ENCODE results near the gene LRG1.

Gene LRG1

DNA sequence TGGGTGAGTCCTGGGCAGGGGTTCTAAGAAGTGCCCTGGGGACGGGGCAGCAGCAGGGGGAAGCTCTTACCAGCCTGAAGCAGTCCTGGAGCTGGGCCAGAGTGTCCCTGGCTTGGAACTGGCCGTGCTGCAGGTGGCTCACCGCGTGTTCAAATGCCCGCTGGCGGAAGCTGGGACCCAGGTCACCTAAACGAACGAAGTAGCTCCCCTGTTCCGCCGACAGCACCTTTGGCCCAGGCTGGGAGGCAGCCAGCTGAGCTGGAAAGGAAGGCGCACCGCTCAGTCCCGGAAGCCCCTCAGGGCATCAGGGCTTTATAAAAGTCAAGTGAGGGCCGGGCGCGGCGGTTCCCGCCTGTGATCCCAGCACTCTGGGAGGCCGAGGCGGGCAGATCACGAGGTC, 31.1 kb downstream of the LRG1 start:
- DNase-seq (ENCODE audit: low read depth), result no peak

DNA sequence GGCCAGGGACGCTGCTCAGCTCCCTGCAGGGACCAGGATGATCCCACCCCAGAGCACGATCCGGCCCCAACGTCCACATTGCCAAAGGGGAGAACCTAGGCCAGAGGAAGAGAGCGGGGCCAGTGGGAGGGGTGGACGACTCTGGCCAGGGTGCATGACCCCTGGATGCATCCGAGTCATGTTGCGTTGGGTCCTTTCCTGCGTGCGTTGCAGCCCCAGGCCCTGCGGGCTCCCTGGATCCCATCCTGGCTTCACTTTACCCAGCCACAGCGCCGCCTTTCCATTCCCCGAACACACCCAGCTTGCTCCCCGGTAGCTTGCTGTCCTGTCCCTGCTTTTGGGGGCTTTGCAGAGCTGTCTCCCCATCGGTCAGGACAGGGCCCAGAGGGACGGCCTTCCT, 32.0 kb downstream of the LRG1 start:
- no peak for DNase-seq (ENCODE audit: low read depth)

DNA sequence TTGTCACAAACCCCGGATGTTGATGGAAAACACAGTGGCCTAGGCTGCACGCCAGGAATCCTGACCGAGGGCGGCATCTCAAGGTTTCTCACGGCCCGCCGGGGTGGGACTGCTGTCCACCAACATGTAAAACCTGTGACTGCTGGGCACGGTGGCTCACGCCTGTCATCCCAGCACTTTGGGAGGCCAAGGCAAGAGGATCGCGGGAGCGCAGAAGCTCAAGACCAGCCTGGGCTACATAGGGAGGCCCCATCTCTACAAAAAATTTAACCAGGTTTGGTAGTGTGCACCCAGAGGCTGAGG, 32.7 kb downstream of the LRG1 start:
- no peak for DNase-seq (ENCODE audit: low read depth)

DNA sequence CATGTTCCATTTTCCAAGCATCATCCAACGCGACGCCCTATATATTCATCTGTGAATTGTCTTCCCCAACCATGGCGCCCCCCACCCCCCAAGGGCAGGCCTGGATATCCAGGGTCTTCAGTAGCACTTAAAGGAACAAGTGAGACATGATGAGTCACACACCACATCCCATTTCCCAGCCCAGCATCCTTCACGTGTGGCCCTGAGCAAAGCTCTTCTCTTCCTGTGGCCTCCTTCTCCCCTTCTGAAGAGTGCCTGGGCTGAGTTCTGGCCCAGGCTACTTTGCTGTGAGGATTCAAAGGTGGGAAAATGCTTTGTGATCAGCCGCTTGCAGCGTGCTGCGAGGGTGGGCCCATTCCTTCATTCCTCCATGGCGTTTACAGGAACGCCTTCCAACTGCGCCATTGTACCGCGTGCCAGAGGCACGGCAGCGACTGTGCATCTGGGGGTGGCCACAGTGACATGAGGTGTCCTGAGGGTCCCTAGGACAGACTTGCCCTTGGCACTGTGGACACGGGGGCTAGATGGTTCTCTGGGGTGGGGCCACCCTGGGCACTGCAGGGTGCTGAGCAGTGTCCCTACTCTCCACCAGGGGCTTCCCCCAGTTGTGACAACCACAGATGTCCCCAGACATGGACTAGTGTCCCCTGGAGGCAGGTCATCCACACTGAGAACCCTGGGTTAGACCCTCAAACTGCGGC, 33.2 kb downstream of the LRG1 start:
- no peak for DNase-seq (ENCODE audit: low read depth)

DNA sequence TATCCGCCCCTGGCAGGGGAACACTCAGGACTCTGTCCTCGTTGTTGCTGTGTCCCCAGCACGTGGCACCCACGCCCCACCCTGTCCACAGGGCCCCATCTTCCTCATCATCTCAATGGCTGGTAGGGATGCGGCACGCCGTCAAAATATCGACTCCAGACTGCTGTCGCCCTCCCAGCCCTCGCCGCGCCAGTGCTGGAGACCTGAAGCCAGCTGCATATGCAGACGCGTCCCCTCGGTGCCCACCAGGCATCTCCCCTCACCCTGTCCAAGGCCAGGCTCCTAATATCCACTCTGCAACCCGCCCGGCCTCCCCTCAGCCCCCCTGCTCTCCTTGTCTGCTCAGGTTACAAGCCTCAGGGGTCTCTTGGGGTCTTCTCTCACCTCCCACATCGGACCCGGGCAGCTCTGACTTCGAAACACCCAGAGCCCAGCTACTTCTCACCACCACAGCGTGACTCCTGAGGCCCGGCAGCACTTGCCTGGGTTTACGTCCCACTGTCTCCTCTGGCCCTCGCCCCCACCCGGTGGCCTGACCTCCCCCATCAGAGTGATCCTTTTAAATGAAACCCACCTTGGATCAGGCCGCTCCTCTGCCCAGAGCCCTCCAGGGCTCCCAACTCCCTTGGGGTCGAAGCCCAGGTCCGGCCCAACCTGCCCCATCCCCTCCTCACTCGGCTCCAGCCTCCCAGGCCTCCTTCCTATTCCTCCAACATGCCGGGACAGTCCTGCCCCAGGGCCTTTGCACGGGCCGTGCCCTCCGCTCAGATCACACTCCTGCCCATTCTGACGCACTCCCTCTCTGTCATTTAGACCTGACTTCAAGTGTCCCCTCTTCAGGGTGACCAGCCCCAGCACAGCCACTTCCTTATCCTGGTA, 34.0 kb downstream of the LRG1 start:
- no peak for DNase-seq (ENCODE audit: low read depth)

DNA sequence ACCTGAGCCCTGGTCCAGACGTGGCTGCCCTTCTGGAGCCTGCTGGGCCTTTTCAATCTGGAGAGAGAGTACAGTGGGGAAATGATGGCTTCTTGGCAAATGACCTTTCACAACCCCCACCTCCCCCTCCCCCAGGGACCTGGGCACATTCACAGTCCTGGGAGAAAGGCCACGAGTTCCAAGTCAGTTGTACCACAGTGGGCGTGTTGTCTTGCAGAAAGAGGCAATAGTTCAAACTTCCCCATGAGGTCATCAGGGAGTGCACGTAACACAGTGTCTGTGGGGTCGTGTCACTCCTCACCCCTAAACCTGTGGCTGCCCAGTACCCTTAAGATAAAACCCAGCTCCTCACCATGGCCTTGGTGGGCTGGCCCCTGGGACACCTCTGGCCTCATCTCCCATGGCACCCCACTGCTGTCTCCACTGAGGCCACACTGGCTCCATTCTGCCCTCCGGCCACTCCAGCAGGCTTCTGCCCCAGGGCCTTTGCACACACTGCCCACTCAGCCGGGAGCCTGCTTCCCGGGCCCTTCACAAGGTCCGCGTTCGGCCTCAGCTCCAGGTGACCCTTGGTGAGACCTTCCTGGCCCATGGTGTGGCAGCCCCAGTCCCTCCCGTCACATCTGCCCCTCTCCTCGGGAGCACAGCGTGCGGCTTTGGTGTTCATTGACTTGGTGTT, 34.8 kb downstream of the LRG1 start:
- no peak for DNase-seq (ENCODE audit: low read depth)

DNA sequence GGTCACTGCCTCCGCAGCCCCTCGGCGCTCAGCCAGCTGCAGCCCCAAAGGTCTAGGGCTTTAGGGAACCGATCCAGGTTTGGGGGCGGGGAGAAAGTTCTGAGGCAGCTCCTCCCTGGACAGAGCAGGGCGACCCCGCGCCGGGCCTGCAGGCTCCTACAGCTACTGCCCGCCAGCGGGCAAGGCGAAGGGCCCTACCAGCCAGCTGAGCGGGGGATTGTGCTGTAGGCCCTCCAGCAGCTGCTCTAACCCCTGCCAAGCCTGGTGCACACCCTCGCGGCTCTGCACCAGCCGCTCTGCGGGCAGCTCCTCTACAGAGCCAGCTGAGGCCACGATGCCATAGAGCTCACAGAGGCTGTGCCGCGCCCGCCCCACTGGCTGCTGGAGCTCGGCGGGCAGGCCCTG, 35.5 kb downstream of the LRG1 start:
- DNase-seq (ENCODE audit: low read depth), result no peak

DNA sequence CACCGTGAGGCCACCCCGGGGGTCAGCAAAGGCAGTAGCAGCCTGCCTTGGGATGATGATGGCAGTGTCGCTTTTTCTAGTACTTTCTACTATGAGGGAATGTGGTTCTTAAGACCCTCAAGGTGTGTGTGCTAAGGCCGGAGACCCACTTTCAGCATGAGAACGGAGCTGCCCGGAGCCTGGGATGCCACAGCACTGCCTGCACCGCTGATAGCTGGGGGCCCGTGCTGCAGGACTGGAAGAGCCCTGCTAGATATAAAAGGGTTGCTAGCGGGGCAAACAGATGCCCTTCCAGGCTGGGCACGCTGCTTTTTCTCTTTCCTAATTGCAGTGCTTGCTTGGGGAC, 36.0 kb downstream of the LRG1 start:
- DNase-seq (ENCODE audit: low read depth), result no peak

DNA sequence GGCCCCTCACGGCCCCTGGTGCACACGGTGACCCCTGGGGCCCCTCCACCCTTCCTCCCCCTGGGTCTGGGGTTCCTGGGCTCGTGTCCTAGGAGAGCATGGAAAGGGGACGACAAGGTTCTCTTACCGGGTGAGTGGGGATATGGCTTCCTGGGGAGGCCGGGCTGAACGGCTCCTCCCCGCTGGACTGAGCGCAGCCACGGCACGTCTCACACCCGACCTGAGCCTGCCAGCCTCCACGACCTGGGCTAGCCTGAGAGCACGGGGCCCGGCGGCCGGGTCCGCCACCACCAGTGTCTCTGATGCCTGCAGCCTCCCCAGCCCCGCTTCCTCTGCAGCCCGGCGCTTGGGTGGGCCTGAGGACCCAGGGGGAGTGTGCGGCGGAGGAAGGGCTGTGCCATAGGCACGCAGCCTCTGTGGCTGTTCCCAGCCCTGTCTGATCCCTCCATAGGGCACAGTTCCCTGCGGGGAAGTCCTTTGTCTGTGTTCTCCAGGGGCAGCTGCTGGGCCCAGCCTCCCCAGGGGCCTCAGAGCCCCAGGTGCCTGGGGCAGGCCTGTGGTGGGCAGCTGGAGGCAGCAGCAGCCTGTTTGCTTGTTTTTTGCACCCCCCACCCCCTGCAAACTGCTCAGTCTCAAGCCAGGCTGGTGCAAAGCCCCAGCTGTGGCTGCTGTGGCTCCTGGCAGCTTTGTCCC, 36.6 kb downstream of the LRG1 start:
- no peak for DNase-seq (ENCODE audit: low read depth)

DNA sequence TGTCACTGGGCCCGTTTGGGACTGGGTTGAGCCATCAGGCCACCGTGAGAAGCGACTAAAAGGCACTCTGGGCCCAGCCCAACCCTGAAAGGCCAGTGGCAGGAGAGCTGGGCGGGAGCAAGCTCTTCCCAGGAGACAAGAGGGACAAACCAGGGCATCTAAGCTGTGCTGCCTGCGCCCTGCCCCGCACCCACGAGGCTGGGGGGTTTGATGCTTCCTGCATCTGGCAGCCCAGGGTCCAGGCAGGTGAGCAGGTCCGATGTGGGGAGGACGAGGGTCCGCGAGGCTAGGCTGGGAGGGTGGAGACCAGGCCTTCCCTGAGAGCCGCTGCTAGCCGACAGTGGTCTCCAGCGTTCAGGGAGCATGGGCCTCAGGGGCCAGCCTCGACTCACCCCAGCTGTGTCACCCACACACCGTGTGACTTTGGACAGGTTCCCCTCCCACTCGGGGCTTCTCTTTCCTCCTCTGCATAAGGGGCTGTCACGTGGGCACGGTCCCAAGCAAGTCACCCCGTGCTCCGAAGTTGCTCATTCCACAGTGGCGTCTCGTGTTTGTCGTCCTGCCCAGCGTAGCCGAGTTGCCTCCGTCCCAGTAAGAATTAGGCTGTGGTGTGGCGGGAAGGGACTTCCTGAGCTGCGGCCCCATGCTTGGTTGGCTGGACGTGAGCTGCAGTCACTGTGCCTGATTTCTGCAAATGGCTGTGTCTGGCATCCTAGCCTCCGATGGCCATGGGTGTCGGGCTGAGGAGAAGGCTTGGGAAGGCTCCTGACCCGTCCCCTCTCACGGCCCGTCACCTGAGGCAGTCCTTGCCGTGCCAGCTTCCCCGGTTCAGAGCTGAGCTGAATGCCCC, 37.3 kb downstream of the LRG1 start:
- no peak for DNase-seq (ENCODE audit: low read depth)

DNA sequence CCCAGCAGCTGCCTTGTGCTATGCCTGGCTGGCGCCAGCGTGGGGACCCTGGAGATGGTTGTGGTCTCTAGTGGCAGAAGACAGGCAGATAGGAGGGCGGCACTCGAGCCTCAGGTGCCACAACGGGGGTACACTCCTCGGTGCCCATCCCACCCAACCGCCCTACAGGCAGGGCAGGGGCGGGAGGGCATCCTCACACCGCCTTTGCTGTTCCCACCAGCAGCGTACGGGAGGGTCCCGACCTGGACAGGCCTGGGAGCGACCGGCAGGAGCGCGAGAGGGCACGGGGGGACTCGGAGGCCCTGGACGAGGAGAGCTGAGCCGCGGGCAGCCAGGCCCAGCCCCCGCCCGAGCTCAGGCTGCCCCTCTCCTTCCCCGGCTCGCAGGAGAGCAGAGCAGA, 38.1 kb downstream of the LRG1 start:
- no peak for DNase-seq (ENCODE audit: low read depth)

DNA sequence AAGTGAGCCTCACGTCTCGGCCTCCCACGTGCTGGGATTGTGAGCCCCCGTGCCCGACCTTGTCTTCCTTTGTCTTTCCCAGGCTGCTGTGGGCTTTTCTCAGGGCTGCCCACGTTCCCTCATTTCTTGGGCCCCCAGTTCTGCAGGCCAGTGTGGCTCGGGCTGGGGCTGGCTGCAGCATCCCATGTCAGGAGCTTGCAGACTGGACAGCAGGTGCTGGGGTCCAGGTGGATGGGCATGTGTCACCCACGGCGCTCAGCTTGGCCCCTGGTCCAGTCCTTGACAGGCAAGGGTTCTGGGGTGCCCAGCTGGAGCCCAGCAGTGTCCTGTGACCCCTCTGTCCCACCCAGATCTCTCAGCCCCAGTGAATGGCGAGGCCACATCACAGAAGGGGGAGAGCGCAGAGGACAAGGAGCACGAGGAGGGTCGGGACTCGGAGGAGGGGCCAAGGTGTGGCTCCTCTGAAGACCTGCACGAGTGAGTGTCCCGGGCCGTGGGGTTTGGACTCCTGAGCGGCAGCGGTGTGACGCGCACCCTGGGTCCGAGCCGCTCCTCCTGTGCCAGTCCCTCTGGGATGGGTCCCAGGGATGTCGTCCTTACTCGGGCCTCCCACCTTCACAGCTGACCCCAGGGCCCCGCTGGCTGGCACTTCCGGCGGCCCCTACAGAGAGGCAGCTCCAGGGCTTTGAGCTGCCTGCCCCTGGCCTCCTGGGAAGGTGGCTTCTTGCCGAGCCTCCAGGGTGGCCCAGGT, 38.8 kb downstream of the LRG1 start:
- no peak for DNase-seq (ENCODE audit: low read depth)

DNA sequence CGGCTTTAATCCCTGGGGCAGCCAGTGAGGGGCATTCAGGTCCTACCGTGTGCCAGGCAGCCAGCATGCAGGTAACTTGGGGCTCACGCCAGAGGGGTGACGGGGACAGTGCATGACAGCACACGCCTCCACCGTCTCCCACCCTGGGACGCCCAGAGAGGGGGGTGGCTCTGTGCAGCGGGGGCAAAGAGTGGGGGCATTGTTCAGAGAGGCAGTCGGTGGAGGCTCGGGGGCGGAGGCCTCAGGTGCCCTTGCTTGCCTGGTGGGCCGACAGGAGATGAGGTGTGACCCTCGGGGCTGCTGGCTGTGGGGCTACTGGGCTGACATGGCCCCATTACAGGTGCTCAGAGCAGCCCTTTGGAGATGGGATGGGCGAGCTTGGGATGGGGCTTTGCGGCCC, 40.0 kb downstream of the LRG1 start:
- no peak for DNase-seq (ENCODE audit: low read depth)

DNA sequence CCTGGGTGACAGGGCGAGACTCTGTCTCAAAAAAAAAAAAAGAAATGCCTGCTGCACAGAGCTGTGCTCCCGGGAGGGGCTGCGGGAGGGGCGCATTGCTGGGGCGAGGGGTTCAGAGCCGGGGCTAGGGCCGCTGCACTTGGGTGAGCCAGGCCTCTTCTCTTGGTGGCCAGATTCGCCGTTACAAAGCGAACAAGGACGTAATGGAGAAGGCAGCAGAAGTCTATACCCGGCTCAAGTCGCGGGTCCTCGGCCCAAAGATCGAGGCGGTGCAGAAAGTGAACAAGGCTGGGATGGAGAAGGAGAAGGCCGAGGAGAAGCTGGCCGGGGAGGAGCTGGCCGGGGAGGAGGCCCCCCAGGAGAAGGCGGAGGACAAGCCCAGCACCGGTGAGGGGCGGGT, 40.5 kb downstream of the LRG1 start:
- no peak for DNase-seq (ENCODE audit: low read depth)

DNA sequence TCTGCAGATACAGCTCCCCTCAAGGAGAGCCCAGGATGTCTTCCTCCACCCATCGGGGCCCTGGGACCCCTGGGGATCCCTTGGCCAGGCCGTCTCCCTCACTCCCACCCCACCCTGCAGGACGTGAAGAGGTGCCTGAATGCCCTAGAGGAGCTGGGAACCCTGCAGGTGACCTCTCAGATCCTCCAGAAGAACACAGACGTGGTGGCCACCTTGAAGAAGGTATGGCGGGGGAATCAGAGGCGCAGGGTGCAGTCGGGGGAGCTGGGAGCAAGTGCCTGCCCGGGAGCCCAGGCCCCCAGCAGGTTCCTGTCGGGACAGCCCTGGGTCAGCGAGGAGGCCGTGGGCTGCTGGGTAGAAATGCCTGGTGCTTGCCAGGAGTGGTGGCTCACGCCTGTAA, 41.1 kb downstream of the LRG1 start:
- DNase-seq (ENCODE audit: low read depth), result no peak

DNA sequence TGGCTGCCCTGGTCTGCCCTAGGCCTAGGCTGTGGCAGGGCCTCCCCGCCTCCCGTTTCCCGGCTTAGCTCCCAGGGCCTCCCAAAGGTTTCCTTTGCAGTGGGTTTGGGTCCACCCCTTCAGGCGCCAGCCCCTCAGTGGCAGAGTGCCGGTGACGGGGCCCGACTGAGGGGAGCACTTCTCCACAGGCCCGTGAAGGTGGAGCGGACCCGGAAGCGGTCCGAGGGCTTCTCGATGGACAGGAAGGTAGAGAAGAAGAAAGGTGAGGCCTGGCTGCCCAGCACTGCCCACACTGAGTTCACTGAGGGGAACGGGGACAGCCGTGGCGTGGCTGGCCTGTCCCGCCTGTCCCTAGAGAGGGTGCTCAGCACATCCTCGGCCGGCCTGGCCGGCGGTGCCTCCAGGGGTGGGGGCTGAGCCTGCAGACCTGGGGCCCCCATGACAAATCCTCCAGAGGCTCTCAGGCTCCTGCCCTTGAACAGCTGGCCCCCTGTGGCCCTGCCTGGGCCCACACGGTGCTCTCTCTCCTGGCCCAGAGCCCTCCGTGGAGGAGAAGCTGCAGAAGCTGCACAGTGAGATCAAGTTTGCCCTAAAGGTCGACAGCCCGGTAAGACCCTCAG, 42.0 kb downstream of the LRG1 start:
- no peak for DNase-seq (ENCODE audit: low read depth)

DNA sequence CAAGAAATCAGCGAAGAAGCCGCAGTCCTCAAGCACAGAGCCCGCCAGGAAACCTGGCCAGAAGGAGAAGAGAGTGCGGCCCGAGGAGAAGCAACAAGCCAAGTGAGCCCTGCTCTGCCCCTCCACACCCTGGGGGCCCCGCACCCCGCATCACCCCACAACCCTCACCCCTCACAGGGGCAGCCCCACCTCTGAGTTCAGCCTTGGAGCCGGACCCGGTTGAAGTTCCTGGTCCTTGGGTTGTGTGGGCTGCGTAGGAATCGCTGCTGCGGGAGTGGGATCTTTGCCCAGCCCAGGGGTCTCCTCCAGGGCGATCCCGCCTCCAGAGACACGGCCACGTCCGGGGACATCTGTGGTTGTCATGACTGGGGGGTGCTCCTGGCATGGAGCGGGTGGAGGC, 43.5 kb downstream of the LRG1 start:
- no peak for DNase-seq (ENCODE audit: low read depth)

DNA sequence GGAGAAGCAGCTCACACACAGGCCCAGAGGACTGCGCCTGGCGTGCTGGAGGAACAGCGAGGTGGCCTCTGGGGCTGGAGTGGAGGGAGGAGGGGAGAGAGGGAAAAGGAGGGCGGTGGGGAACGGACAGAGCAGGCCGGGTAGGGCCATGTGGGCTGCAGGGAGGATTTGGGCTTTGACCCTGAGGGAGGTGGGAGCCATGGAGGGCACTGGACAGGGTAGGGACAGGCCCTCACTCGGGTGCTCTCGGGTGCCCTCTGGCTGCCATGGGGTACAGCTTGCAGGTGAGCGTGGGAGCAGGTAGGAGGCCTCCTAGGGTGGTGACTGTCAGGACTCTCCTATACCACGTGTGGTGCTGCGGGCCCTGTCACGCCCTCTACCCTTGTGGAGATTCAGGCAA, 44.4 kb downstream of the LRG1 start:
- DNase-seq (ENCODE audit: low read depth), result no peak

DNA sequence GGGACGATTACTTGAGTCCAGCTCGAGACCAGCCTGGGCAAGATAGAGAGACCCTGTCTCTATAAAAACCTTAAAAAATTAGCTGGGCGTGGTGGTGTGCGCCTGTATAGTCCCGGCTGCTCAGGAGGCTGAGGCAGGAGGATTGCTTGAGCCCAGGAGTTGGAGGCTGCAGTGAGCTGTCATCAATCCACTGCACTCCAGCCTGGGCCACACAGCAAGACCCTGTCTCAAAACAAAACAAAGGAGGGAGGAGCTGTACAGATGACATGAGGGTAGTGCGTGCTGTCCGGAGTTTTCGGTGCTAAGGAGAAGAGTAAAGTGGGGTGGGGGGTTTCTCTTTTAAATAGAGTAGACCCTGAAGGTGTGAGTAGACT, 45.2 kb downstream of the LRG1 start:
- no peak for DNase-seq (ENCODE audit: low read depth)

DNA sequence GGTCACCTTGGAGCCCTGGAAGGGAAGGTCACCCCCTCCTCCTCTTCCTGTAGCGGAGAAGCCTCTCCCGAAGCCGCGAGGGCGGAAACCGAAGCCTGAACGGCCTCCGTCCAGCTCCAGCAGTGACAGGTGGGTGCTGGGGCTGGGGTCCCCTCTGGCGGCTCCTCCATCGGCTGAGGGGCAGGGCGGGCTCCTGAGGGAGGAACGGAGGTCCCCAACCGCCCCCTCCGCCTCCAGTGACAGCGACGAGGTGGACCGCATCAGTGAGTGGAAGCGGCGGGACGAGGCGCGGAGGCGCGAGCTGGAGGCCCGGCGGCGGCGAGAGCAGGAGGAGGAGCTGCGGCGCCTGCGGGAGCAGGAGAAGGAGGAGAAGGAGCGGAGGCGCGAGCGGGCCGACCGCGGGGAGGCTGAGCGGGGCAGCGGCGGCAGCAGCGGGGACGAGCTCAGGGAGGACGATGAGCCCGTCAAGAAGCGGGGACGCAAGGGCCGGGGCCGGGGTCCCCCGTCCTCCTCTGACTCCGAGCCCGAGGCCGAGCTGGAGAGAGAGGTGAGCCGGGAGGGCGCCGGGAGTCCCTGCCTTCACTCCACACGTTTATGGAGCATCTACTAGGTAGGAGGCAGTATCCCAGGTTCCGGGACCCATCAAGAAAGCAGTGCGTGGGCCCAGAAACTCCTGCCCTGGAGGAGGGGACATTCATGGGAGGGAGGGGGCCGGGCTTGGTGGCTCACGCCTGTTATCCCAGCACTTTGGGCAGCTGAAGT, 45.7 kb downstream of the LRG1 start:
- DNase-seq (ENCODE audit: low read depth), result no peak

Measured in T-helper 22 cell (primary cell).